ENCODE results near the gene PDE6B. TPM values are rescaled to one million over a fixed set of nuclear protein-coding genes. Genes with fewer than 3 reads are reported as not detected.

PDE6B gene
- total RNA-seq, 1 experiment from 2014 or later = 10.8 TPM

DNA sequence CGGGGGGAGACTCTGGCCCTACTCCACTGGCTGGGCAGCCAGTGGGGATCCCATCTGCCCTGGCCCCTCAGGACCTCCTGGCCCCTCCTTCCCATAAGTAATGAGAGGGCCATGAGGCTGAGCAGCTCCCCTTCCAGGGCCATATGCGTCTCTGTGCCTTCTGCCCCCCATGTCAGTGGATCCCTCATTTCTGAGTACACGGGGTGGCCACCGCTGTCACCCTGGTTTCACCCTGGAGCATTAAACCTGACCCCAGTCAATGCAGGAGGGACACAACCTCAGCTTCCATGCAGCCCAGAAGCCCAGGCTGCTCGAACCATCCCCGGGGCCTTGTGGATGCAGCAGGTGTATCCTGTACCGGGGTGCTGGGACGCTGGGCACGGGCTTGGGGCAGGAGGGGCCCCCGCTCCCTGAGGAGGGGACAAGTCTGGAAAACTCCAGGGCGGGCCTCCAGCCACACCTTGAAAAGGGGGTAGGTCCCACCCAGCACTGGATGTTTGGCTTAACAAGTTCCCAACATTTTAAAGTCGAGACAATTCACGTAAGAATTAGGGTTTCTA is 24.5 kb downstream of the PDE6B start:
- Mint-ChIP-seq H3K9me3 (peaks cover 0 to 3% of the 10 kb centered on the region in 2 experiments; a peak in 3 of 5 replicates), H3K4me1 (peaks cover 5 to 25% of the 10 kb centered on the region in 2 experiments; a peak in 3 of 4 replicates), H3K36me3 (ENCODE audit: insufficient read depth in 1 of 3, low read depth in 3 of 3) (no peaks in the 10 kb centered on the region), H3K27me3 (ENCODE audit: low read depth) (peaks cover 3% of the 10 kb centered on the region), H3K27ac (no peak overlapping the region), H3K4me3 (no peak overlapping the region)
- H4K8ac ChIP-seq (replicated peaks; ENCODE audit: insufficient read length, low read depth, low read length) = no peak overlapping the region
- no peak overlapping the region for H2BK5ac ChIP-seq (ENCODE audit: insufficient read length, low read length)
- no peak overlapping the region for H2AFZ ChIP-seq (ENCODE audit: low read length)
- H3K23ac ChIP-seq (ENCODE audit: insufficient read length, low read depth, low read length) = no peak overlapping the region
- H3K56ac ChIP-seq (ENCODE audit: insufficient read length, low read depth, low read length) = no peak overlapping the region
- H3K4me1 ChIP-seq (ENCODE audit: insufficient read depth, low read length) = no peaks in the 10 kb centered on the region
- no peak overlapping the region for H4K91ac ChIP-seq (ENCODE audit: insufficient read length, low read depth, low read length)
- TF ChIP-seq, protein P1, sequence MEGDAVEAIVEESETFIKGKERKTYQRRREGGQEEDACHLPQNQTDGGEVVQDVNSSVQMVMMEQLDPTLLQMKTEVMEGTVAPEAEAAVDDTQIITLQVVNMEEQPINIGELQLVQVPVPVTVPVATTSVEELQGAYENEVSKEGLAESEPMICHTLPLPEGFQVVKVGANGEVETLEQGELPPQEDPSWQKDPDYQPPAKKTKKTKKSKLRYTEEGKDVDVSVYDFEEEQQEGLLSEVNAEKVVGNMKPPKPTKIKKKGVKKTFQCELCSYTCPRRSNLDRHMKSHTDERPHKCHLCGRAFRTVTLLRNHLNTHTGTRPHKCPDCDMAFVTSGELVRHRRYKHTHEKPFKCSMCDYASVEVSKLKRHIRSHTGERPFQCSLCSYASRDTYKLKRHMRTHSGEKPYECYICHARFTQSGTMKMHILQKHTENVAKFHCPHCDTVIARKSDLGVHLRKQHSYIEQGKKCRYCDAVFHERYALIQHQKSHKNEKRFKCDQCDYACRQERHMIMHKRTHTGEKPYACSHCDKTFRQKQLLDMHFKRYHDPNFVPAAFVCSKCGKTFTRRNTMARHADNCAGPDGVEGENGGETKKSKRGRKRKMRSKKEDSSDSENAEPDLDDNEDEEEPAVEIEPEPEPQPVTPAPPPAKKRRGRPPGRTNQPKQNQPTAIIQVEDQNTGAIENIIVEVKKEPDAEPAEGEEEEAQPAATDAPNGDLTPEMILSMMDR (conservative IDR thresholded peaks at IDR 0.05) = no peak
- no peak overlapping the region for H3K18ac ChIP-seq (ENCODE audit: insufficient read length, low read depth, low read length)
- no peak for DNase-seq
- no peak overlapping the region for H2BK120ac ChIP-seq (ENCODE audit: low read depth, low read length, poor library complexity, severe bottlenecking)
- H2BK15ac ChIP-seq (ENCODE audit: low read depth, low read length) = no peak overlapping the region
- H3K79me2 ChIP-seq (ENCODE audit: insufficient read depth, low read length) = no peaks in the 10 kb centered on the region
- H3K4me2 ChIP-seq (ENCODE audit: insufficient read depth, insufficient read length, low read length) = no peak overlapping the region
- H3K27ac ChIP-seq (ENCODE audit: insufficient read length, low read depth, low read length) = no peak overlapping the region
- no peak overlapping the region for H3K9ac ChIP-seq (ENCODE audit: extremely low read depth, insufficient read length, low read length)
- no peak overlapping the region for H2AK5ac ChIP-seq (ENCODE audit: insufficient read length, low read length)
- no peak overlapping the region for H4K5ac ChIP-seq (ENCODE audit: insufficient read length, low read depth, low read length)
- H2BK12ac ChIP-seq (ENCODE audit: insufficient read length, low read depth, low read length) = no peak overlapping the region
- no peaks in the 10 kb centered on the region for H3K27me3 ChIP-seq (ENCODE audit: insufficient read depth, low read length)
- no peak overlapping the region for H3K14ac ChIP-seq (ENCODE audit: insufficient read depth, low read length)
- no peak overlapping the region for H3K4ac ChIP-seq (ENCODE audit: low read depth, low read length)
- H2BK20ac ChIP-seq (ENCODE audit: low read depth, low read length, poor library complexity, severe bottlenecking) = no peak overlapping the region
- no peak overlapping the region for H3T11ph ChIP-seq (ENCODE audit: low read length)
- no peaks in the 10 kb centered on the region for H4K20me1 ChIP-seq (ENCODE audit: control insufficient read depth, insufficient read depth, insufficient read length)
- H3K9me3 ChIP-seq (ENCODE audit: control insufficient read depth, low read depth, low read length) = no peaks in the 10 kb centered on the region
- H3K23me2 ChIP-seq (ENCODE audit: insufficient read length, low read depth, low read length, poor library complexity, severe bottlenecking) = no peaks in the 10 kb centered on the region
- WGBS (ENCODE audit: extremely low coverage, insufficient read length, low lambda C conversion rate) = no CpG with 5 or more reads among the region's 13 CpGs
- H3K79me1 ChIP-seq (ENCODE audit: insufficient read depth, low read depth, low read length, poor library complexity, severe bottlenecking) = no peaks in the 10 kb centered on the region

Data from H9 (cell line).